Epithelial cell of esophagus (primary cell): ENCODE measurements around the gene RSL1D1.

Experiments
- DNase-seq: peaks from one replicate; pipeline ENCODE4 v3.0.0; 2010; ENCODE audit warnings: low read depth
- H3K4me3 ChIP-seq: 2 replicates; pipeline ENCODE4 v1.5.1; 2011; ENCODE audit warnings: mild to moderate bottlenecking, low read length, control low read depth
- TF ChIP-seq, protein P1 (sequence below): IDR thresholded peaks from 2 replicates; pipeline ENCODE4 v1.5.1; 2011; ENCODE audit warnings: low read depth, mild to moderate bottlenecking, low read length, control low read depth, inconsistent platforms; ENCODE audit not compliant: insufficient read depth; ENCODE audit errors: missing control alignments

The RSL1D1 gene

DNA sequence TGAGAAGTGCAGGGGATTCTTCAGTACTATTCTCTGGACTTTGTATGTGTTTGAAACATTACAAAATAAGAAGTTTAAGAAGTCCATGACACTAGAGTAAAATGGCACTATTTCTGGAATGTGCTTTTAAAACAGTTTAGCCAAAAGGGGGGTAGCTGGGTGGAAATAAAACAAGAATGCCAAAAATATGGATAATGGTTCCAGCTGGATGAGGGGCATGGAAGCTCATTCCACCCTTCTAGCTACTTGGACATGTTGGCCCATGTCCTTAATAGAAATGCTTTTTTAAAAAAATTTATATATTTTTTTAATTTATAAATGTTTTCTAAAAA lies 67.3 kb downstream of the RSL1D1 start:
- H3K4me3 ChIP-seq: no peak overlapping the region
- no peak for DNase-seq
- TF ChIP-seq, protein P1, sequence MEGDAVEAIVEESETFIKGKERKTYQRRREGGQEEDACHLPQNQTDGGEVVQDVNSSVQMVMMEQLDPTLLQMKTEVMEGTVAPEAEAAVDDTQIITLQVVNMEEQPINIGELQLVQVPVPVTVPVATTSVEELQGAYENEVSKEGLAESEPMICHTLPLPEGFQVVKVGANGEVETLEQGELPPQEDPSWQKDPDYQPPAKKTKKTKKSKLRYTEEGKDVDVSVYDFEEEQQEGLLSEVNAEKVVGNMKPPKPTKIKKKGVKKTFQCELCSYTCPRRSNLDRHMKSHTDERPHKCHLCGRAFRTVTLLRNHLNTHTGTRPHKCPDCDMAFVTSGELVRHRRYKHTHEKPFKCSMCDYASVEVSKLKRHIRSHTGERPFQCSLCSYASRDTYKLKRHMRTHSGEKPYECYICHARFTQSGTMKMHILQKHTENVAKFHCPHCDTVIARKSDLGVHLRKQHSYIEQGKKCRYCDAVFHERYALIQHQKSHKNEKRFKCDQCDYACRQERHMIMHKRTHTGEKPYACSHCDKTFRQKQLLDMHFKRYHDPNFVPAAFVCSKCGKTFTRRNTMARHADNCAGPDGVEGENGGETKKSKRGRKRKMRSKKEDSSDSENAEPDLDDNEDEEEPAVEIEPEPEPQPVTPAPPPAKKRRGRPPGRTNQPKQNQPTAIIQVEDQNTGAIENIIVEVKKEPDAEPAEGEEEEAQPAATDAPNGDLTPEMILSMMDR: no peak
